Measurements from ENCODE around the gene MRPL28.

- no peak for TF ChIP-seq CTCF (IDR thresholded peaks at IDR 0.05; ENCODE audit: poor library complexity)
- no peak for TF ChIP-seq EZH2 (IDR thresholded peaks at IDR 0.05; ENCODE audit: borderline replicate concordance)
- TF ChIP-seq EZH2phosphoT487 (IDR thresholded peaks at IDR 0.05; ENCODE audit: low read depth, severe bottlenecking, unreplicated experiment), result no peak
Observed at GRCh38 chr16:386641-387156, 16.4 kb upstream of the MRPL28 start.

Measured in hepatocyte (in vitro differentiated cells).